Measurements from ENCODE around the gene MKRN1. TPM values are rescaled to one million over a fixed set of nuclear protein-coding genes. Genes with fewer than 3 reads are reported as not detected.
"Not testable (repeated sequence)": the region's sequence is repeated elsewhere in the genome, so short reads cannot be mapped to it uniquely, and the experiment has no call there.

Gene MKRN1
- total and polyA plus RNA-seq, 8 donors = 78.1 to 121 (median 102) TPM

GRCh38 chr7:140455743-140456142 is 23.6 kb downstream of the MKRN1 start:
- peaks cover 9 to 89% of the 10 kb centered on the region in 2 donors for H3K36me3 ChIP-seq
- no peaks in the 10 kb centered on the region for H3K9me3 ChIP-seq
- H3K27me3 ChIP-seq = no peaks in the 10 kb centered on the region
- peaks cover 0 to 12% of the 10 kb centered on the region in 2 donors for H3K4me1 ChIP-seq
- DNase-seq (no peak), ATAC-seq (no peak)
- no peak for TF ChIP-seq CTCF (IDR thresholded peaks at IDR 0.05)
- no peak overlapping the region for H3K27ac ChIP-seq
- intact Hi-C loops (cut with DNase I) = no loop called here
- no peak overlapping the region for H3K4me3 ChIP-seq

- H3K4me1 ChIP-seq = peaks cover 0 to 19% of the 10 kb centered on the region in 2 donors
- intact Hi-C loops (cut with DNase I) = no loop called here
- H3K9me3 ChIP-seq = no peaks in the 10 kb centered on the region
- H3K4me3 ChIP-seq = no peak overlapping the region
- DNase-seq (no peak), ATAC-seq (no peak)
- H3K36me3 ChIP-seq = peaks cover 9 to 80% of the 10 kb centered on the region in 2 donors
- no peak for TF ChIP-seq CTCF (IDR thresholded peaks at IDR 0.05)
- H3K27ac ChIP-seq = no peak overlapping the region
- no peaks in the 10 kb centered on the region for H3K27me3 ChIP-seq
Measured at GRCh38 chr7:140454657-140455015, 24.7 kb downstream of the MKRN1 start.

GRCh38 chr7:140453785-140454656 is 25.3 kb downstream of the MKRN1 start:
- ATAC-seq; intact Hi-C loops (cut with DNase I); H3K27me3 ChIP-seq; H3K4me3 ChIP-seq; H3K9me3 ChIP-seq; H3K27ac ChIP-seq; DNase-seq: not testable (repeated sequence)
- H3K36me3 ChIP-seq = peaks cover 9 to 74% of the 10 kb centered on the region in 2 donors
- peaks cover 0 to 19% of the 10 kb centered on the region in 2 donors for H3K4me1 ChIP-seq

- Histone ChIP-seq H3K4me3 (no peak overlapping the region), H3K27me3 (no peaks in the 10 kb centered on the region), H3K9me3 (no peaks in the 10 kb centered on the region), H3K27ac (no peak overlapping the region), H3K36me3 (peaks cover 9 to 66% of the 10 kb centered on the region in 2 donors), H3K4me1 (peaks cover 0 to 21% of the 10 kb centered on the region in 2 donors)
- intact Hi-C loops (cut with DNase I) = no loop called here
- ATAC-seq (no peak), DNase-seq (no peak)
- TF ChIP-seq CTCF (IDR thresholded peaks at IDR 0.05) = no peak
Measured at GRCh38 chr7:140453273-140453672, 26.0 kb downstream of the MKRN1 start.

- no peak for DNase-seq
- no peaks in the 10 kb centered on the region for H3K27me3 ChIP-seq
- H3K27ac ChIP-seq = no peak overlapping the region
- no peak for TF ChIP-seq CTCF (IDR thresholded peaks at IDR 0.05)
- peaks cover 9 to 51% of the 10 kb centered on the region in 2 donors for H3K36me3 ChIP-seq
- no peaks in the 10 kb centered on the region for H3K9me3 ChIP-seq
- H3K4me1 ChIP-seq = peaks cover 0 to 28% of the 10 kb centered on the region in 2 donors
- no peak for ATAC-seq
- H3K4me3 ChIP-seq = no peak overlapping the region
- intact Hi-C loops (cut with DNase I) = no loop called here
Measured at GRCh38 chr7:140451716-140452115, 27.6 kb downstream of the MKRN1 start.

Measured in left lung (tissue), 10 donors.